NK-92 (cell line): ENCODE data around the gene CLOCK.
"Not testable (repeated sequence)": the region's sequence is repeated elsewhere in the genome, so short reads cannot be mapped to it uniquely, and the experiment has no call there.

Experiments used
- DNase-seq: peaks from one replicate; lab custom pipeline; 2025; ENCODE audit not compliant: unreplicated experiment; lab: John Stamatoyannopoulos, UW

The CLOCK gene

GRCh38 chr4:55546756-55547465 is at the start of gene CLOCK:
TSS of gene CLOCK (minus strand) at chr4:55546909. CDS start at chr4:55482785, 64,124 bp downstream.
- peak; percentile 9 for DNase-seq

GRCh38 chr4:55592014-55592413 is 45.3 kb upstream of the CLOCK start, which contains the start of gene PDCL2:
TSS of gene PDCL2 (minus strand) at chr4:55592245. CDS start at chr4:55592109, 136 bp downstream.
- no peak for DNase-seq

GRCh38 chr4:55588160-55588559 is 41.5 kb upstream of the CLOCK start:
- no peak for DNase-seq

GRCh38 chr4:55582773-55583172 is 36.1 kb upstream of the CLOCK start:
- not testable (repeated sequence) for DNase-seq

GRCh38 chr4:55578341-55579010 is 31.8 kb upstream of the CLOCK start:
- no peak for DNase-seq

- no peak for DNase-seq
Observed at GRCh38 chr4:55575513-55575912, 28.8 kb upstream of the CLOCK start.

GRCh38 chr4:55574252-55574651 is 27.5 kb upstream of the CLOCK start:
- DNase-seq, result no peak

- DNase-seq, result no peak
Observed at GRCh38 chr4:55571806-55572205, 25.1 kb upstream of the CLOCK start.

GRCh38 chr4:55568905-55569504 is 22.3 kb upstream of the CLOCK start:
- no peak for DNase-seq

GRCh38 chr4:55561889-55562288 is 15.2 kb upstream of the CLOCK start:
- DNase-seq, result no peak

GRCh38 chr4:55560096-55560495 is 13.4 kb upstream of the CLOCK start:
- DNase-seq, result no peak

GRCh38 chr4:55554453-55555030 is 7.8 kb upstream of the CLOCK start:
- no peak for DNase-seq

- DNase-seq, result no peak
Observed at GRCh38 chr4:55553441-55554201, 6.9 kb upstream of the CLOCK start.

- not testable (repeated sequence) for DNase-seq
Observed at GRCh38 chr4:55551964-55552363, 5.3 kb upstream of the CLOCK start.

- no peak for DNase-seq
Observed at GRCh38 chr4:55549888-55550287, 3.2 kb upstream of the CLOCK start.

- DNase-seq, result no peak
Observed at GRCh38 chr4:55547918-55548317, 1.2 kb upstream of the CLOCK start.

GRCh38 chr4:55547466-55547770 is 709 bp upstream of the CLOCK start:
- no peak for DNase-seq

GRCh38 chr4:55546506-55546755 is 278 bp downstream of the CLOCK start:
- DNase-seq, result no peak

GRCh38 chr4:55545641-55546505 is 836 bp downstream of the CLOCK start:
- peak; percentile 1 for DNase-seq

GRCh38 chr4:55545151-55545550 is 1.6 kb downstream of the CLOCK start:
- DNase-seq, result no peak

- DNase-seq, result no peak
Observed at GRCh38 chr4:55543858-55544257, 2.9 kb downstream of the CLOCK start.
